Ramos (cell line): ENCODE measurements around the gene GAST.

Experiments used
- in situ Hi-C: fragments of 300-500 bp; cut with MboI; formaldehyde crosslinking; loops from one replicate; pipeline ENCODE4 v1.14.3; 2022; ENCODE audit warnings: low sequenced_read_pairs; ENCODE audit not compliant: unreplicated experiment

The GAST gene

DNA sequence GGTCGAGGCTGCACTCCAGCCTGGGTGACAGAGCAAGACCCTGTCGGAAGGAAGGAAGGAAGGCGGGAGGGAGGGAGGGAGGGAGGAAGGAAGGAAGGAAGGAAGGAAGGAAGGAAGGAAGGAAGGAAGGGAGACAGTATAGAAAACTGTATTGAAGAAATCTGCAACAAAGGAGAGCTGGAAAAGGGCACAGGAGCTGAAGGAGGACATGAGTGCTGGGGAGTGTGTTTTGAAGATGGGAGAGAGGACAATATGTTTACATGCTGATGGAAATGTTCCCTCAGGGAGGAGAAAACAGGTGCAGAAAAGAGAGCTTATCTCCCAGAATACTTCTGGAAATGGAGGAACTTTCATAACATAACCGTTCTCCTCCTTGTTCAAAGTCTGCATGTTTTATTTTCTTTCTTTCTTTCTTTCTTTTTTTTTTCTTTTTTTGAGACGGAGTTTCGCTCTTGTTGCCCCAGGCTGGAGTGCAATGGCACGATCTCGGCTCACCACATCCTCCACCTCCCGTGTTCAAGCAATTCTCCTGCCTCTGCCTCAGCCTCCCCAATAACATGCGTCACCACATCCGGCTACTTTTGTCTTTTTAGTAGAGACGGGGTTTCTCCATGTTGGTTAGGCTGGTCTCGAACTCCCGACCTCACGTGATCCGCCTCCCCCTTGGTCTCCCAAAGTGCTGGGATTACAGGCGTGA, 25.0 kb downstream of the GAST start:
- in situ Hi-C loops: loop anchor here (5.0 to 25.0 kb wide), 2 partner anchors 225 to 375 kb away; partner anchors contain the start of genes DHX58, HSPB9 and KAT2A

DNA sequence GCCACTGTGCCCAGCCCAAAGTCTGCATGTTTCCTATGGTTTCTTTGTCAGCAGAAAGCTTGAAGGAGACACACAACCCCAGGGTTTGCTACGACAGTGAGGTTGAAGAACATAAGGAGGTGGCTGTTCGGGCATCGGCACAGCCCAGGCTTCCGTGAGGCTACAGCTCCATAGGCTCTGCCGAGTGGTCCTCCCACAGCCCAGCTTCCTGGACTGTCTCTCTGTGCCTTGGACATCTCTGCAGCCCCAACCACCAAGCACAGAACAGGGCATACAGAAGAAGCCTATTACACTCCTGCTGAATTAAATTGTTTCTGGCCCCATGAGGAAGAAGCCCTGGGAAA, 25.5 kb downstream of the GAST start:
- in situ Hi-C loops: loop anchor here (5.0 to 25.0 kb wide), 2 partner anchors 225 to 375 kb away; partner anchors contain the start of genes DHX58, HSPB9 and KAT2A

DNA sequence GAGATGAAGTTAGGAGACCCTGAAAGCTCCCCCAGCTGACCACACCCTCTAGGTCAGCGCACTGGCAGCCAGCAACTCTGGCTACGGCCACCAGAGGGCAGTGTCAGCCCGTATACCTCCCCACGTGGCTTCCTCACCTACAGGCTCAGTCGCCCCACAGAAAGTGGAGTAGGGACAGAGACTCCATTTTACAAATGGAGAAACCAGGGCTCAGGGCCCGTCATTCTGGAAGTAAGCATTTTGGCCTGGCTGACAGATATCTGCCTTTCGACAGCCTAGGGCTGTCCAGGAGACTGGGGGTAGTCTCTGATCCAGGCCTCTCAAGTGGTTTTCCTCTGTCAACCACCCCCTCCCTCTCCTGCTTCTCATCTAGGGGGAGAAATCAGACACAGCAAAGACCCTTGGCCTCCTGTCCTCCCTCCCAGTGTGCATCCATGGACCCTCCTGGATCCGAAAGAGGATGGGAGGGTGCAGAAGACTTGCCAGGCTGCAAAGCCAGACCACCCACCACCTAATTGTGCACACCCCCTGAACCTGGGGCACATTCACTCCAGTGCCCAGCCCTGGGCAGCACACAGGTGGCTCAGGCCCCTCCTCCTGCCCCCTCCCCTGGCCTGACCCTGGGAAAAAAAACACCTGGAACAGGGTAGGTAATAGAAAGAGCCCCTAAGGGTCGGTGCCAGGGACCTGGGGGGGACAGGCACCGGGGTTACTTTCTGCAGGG, 26.1 kb downstream of the GAST start:
- in situ Hi-C loops: loop anchor here (5.0 to 25.0 kb wide), 2 partner anchors 224 to 374 kb away; partner anchors contain the start of genes DHX58, HSPB9 and KAT2A

DNA sequence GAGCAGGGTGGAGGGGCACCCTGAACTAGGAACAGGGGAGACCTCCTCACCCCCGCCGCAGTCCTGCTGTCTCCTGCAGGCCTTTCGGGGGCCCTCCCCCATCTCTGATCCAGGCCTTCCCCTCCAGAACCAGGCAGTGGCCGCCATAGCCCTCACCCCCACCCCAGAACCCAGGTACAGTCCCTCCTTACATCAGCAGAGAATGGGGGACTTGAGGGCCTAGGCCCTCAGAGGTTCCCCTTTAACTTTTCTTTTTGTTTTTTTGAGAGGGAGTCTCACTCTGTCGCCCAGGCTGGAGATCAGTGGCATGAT, 26.6 kb downstream of the GAST start:
- in situ Hi-C loops: loop anchor here (5.0 to 25.0 kb wide), 2 partner anchors 224 to 374 kb away; partner anchors contain the start of genes DHX58, HSPB9 and KAT2A

DNA sequence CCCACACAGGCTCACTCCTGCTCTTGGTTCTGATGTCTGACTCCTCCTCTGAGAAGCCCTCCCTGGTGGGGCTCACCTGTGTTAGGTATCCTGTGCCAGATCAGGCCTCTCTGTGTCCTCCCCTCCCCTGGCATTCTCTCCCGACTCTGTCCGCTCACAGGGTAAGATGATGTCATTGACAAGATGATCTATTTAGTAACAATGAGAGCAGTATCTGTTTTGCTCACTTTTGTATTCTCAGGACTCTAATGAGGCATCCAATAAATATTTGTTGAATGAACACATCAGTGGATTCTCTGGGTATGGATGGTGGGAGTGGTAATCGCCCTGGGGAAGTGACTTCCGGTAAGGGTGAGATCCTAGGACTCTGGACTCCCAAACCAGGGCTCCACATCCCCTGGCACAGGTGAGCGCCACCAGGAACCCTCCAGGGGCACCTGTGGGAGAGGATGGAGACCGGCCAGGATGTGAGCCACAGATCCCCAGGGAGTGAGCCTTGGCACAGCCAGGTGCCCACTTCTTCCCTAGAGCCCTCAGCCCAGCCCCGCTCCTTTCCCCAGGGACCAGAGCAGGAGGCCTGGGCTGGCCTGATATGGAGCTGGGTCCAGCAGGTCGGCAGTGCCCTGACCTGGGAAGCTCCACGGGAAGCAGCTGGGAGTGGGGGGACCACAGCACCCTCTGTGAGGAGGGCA, 27.7 kb downstream of the GAST start:
- in situ Hi-C loops: loop anchor here (5.0 to 25.0 kb wide), 3 partner anchors 62 to 372 kb away; partner anchors contain the start of genes DHX58, HSPB9 and KAT2A

DNA sequence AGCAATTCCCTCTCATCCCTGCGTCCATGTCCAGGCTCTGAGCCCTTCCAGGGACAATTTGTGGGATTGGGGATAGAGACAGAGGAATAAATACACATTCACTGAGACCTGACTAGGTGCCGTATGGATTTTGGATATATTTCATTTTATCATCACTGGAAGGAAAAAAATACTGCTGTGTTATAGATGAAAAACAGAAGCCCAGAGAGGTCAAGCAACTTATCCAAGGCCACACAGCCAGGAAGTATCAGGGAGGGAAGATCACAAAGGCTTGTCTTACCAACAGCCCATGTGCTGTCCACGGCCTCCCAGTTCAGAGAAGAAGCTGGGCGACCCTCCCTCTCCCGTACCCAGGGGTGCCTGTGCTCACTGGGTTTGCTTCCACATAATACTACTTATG, 28.4 kb downstream of the GAST start:
- in situ Hi-C loops: loop anchor here (5.0 to 25.0 kb wide), 2 partner anchors 62 to 372 kb away; partner anchors contain the start of genes DHX58, HSPB9 and KAT2A

DNA sequence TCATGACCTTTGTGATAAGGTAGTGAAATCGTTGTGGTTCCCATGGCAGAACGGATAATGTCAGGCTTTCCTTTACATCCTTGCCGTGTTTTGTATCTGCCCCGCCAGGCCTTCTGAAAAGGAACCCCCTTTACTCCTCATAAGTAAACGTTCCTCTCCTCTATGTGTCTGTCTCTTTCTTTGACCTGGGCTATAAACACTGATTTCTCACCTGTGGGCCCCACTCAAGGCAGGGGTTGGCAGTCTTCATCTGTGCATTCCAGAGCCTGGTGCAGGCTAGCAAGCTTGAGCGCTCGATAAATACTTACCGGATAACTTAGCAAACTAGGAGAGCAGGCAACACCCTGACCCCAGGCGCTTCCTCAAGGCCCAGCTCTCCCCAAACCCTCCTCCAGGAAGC, 29.6 kb downstream of the GAST start:
- in situ Hi-C loops: loop anchor here (5.0 to 25.0 kb wide), 2 partner anchors 61 to 371 kb away; partner anchors contain the start of genes DHX58, HSPB9 and KAT2A

DNA sequence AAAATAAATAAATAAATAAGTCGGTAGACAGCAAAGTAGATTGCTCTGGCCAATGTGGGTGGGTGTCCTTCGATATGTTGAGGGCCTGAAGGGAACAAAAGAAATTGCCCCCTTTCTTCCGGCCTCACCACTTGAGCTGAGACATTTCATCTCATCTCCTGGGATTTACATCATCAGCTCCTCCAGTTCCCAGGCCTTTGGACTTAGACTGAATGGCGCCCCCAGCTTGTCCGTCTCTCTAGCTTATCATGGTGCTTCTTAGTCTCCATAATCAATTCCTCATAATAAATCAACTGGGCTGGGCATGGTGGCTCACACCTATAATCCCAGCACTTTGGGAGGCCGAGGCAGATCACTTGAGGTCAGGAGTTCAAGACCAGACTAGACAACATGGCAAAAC, 36.1 kb downstream of the GAST start:
- in situ Hi-C loops: loop anchor here (25.0 kb wide), 1 partner anchor 364 kb away; the partner anchor contains the start of genes DHX58, HSPB9 and KAT2A

DNA sequence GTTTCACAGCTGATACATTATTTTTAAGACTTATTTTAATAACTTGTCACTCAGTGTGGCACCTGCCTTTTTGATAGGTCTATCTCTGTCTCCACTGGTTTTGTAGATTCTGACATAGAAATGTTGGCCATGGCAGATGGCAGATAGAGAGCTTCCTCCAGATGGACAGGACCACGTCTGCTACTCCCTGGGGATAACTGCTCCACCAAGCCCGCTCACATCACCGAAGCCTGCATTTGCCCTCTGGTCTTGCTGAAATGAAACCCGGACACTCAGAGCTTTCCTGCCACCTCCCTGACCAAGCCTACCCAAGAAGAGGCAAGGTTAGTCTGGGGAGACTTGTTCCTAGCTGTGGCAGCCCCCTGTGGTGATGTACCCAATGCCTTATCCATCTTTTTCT, 38.7 kb downstream of the GAST start:
- in situ Hi-C loops: no loop called here

DNA sequence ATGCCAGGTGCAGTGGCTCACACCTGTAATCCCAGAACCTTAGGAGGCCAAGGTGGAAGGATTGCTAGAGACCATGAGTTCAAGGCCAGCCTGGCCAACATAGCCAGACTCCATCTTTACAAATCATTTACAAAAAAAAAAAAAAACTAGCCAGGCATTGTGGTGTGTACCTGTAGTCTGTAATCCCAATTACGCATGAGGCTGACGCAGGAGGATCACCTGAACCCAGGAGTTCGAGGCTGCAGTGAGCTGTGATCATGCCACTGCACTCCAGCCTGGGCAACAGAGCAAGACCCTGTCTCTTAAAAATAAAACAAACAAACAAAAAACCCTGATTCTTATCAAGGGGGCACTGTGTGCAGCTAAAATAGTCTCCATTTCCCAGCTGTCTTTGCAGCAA, 39.2 kb downstream of the GAST start:
- in situ Hi-C loops: no loop called here

DNA sequence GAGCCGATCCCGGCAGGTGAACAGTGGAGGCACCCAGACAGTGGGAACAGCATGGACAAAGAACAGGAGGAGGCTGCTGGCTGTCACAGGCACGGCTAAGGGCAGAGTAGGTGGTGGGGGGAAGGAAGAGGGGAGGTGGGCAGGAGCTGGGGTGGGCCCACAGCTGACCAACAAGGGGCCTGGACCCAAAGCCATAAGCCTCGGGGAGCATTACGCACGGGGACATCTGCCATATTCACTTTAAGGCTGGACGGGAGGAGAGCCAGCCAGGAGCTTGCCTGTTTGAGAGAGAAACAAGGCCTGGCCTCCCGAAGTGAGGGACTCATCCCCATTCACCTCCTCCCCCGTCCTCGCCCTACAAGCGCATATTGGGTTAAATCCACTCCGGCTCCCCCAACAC, 41.9 kb downstream of the GAST start:
- in situ Hi-C loops: no loop called here

DNA sequence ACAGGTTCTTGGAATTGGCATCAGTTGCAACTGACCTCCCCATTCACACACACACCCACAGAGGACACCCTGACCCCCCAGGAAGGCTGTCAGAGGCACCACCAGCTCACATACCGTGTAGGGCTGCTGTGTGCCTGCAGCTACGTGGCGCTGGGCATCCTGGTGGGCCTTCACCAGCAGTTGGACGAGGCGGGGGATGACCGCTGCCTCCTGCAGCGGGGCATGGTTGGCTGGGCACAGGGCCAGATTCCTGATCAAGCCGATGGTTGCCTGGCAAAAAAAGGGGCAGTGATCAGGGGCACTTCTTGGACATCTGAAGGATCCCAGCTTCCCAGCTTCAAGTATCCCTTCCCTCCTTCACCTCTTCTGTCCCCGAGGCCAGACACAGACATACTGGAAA, 46.5 kb downstream of the GAST start:
- in situ Hi-C loops: no loop called here

DNA sequence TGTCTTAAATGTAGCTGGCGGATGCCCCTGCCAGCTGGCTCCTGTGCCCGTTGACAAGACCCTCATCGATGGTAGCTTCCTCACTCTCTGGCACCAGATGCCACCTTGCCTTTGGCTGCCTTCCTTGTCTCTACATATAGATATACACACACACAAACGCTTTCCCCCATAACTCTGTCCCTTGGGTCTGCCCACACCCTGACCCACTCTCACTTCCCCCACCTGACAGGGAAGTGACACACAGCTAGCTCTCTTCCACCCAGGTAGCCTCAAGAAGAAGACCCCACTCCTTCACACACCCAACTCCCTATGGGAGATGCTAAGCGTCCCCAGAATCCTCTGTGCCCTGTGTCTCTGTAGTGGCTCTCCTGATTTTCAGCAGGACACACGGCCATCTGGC, 48.7 kb downstream of the GAST start:
- in situ Hi-C loops: no loop called here

DNA sequence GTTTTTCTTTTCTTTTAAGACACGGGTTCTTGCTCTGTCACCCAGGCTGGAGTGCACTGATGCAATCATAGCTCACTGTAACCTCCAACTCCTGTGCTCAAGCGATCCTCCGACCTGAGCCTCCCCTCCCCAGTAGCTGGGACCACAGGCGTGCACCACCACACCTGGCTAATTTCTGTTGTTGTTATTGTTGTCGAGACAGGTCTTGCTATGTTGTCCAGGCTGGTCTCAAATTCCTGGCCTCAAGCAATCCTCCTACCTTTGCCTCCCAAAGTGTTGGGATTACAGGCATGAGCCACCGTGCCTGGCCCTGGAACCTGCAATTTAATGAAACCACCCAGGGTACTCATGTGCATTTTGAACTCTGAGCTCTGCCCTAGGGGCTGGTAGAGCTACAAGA, 50.3 kb downstream of the GAST start:
- in situ Hi-C loops: no loop called here

DNA sequence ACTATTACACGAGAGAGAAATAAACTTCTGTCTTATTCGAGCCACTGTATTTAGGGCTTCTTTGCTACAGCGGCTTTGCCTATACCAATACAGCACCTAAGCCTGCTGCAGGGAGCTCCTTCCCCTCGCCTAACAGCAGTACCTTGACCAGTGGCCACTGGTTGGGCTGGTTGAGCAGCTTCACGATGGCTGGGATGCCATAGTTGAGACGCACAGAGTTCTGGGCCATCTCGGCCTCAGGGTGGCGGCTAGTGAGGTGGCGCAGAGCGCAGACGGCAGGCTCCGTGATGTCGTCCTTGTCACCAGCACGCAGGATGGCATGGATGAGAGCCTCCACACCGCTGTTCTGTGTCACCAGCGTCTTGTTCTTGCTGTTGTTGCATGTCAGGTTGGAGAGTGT, 50.7 kb downstream of the GAST start:
- in situ Hi-C loops: no loop called here

DNA sequence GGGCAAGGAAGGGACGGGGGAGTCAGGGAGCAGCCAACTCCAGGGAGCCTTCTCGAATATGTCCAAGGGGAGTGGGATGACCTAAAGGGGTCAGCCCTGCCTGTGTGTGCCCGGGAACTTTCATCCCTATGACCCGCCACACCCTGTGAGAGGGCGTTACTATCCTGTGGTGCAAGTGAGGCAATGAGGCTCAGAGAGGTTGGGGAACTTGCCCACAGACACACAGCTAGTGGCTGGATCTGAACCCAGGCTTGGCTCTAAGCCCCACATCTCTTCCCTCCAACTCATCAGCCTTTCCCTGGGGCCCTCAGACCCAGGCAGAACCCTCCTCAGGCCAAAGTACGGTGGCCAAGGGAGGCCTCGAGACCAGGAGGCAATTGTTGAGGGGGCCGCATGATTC, 51.2 kb downstream of the GAST start:
- in situ Hi-C loops: no loop called here
